PC-9 (cell line): ENCODE measurements around the gene SMIM11.
"Not testable (repeated sequence)": the region's sequence is repeated elsewhere in the genome, so short reads cannot be mapped to it uniquely, and the experiment has no call there.

Source experiments
- EZH2 ChIP-seq: fragments of 200-600 bp; sonication (generic); IDR thresholded peaks from 2 replicates; pipeline ENCODE4 v1.8.0; 2017; ENCODE audit warnings: antibody characterized with exemption, low read depth
- TF ChIP-seq, protein P1 (sequence below): fragments of 200-600 bp; sonication (generic); conservative IDR thresholded peaks from 2 replicates; pipeline ENCODE4 v1.6.1; 2017; ENCODE audit warnings: mixed run types, antibody characterized with exemption, mild to moderate bottlenecking, moderate library complexity

DNA sequence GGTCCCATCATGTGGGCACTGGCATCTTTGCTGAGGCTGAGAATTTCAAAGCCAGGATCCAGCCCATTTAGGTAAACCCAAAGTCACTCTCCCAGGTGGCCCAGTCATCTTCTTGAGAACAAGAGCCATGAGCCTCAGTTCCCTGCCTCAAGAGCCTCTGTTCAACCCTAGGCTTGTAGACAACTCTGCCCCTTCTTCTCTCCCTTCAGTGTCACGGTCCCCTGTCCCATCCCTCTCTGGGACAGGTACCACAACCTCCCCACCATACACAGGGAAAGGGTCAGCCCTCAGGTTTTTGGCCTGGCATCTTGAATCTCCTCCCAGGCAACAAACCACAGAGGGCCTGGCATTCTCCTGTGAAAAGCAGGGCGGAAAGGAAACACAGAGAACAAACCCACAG, 30.4 kb downstream of the SMIM11 start:
- TF ChIP-seq, protein P1, sequence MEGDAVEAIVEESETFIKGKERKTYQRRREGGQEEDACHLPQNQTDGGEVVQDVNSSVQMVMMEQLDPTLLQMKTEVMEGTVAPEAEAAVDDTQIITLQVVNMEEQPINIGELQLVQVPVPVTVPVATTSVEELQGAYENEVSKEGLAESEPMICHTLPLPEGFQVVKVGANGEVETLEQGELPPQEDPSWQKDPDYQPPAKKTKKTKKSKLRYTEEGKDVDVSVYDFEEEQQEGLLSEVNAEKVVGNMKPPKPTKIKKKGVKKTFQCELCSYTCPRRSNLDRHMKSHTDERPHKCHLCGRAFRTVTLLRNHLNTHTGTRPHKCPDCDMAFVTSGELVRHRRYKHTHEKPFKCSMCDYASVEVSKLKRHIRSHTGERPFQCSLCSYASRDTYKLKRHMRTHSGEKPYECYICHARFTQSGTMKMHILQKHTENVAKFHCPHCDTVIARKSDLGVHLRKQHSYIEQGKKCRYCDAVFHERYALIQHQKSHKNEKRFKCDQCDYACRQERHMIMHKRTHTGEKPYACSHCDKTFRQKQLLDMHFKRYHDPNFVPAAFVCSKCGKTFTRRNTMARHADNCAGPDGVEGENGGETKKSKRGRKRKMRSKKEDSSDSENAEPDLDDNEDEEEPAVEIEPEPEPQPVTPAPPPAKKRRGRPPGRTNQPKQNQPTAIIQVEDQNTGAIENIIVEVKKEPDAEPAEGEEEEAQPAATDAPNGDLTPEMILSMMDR: not testable (repeated sequence)
- not testable (repeated sequence) for TF ChIP-seq EZH2
